HepG2 (cell line): Measurements from ENCODE around the gene COLEC12. TPM values are rescaled to one million over a fixed set of nuclear protein-coding genes. Genes with fewer than 3 reads are reported as not detected.

Experiments
- CCDC6 ChIP-seq: sonication (generic); formaldehyde crosslinking; IDR thresholded peaks from 2 replicates; pipeline ENCODE4 v1.8.1; 2022; ENCODE audit warnings: mild to moderate bottlenecking, missing genetic modification reagents, moderate library complexity
- ELF4 ChIP-seq: sonication (generic); formaldehyde crosslinking; IDR thresholded peaks from 2 replicates; pipeline ENCODE4 v1.5.0; 2020; ENCODE audit warnings: missing genetic modification reagents, mild to moderate bottlenecking, moderate library complexity, borderline replicate concordance
- SMAD9 ChIP-seq: sonication (generic); formaldehyde crosslinking; IDR thresholded peaks from 2 replicates; pipeline ENCODE4 v1.5.1; 2020; ENCODE audit warnings: mild to moderate bottlenecking, missing genetic modification reagents
- TBX2 ChIP-seq: sonication (generic); formaldehyde crosslinking; IDR thresholded peaks from 2 replicates; pipeline ENCODE4 v1.5.0; 2020; ENCODE audit warnings: missing genetic modification reagents, mild to moderate bottlenecking, borderline replicate concordance
- XBP1 ChIP-seq: sonication (generic); formaldehyde crosslinking; IDR thresholded peaks from 2 replicates; pipeline ENCODE4 v1.5.0; 2020; ENCODE audit warnings: missing genetic modification reagents
- ZKSCAN8 ChIP-seq: IDR thresholded peaks from 2 replicates; pipeline ENCODE4 v1.6.1; 2016; ENCODE audit warnings: borderline replicate concordance, missing genetic modification reagents, missing compliant biosample characterization
- ZNF121 ChIP-seq: sonication (generic); formaldehyde crosslinking; IDR thresholded peaks from 2 replicates; pipeline ENCODE4 v1.5.0; 2020; ENCODE audit warnings: mild to moderate bottlenecking, missing genetic modification reagents
- ZNF143 ChIP-seq: sonication (generic); formaldehyde crosslinking; IDR thresholded peaks from 2 replicates; pipeline ENCODE4 v1.4.0; 2020; ENCODE audit warnings: missing genetic modification reagents
- ZNF614 ChIP-seq: IDR thresholded peaks from 2 replicates; pipeline ENCODE4 v1.6.1; 2018; ENCODE audit warnings: missing biosample characterization, missing genetic modification reagents, inconsistent platforms, borderline replicate concordance
- ZNF737 ChIP-seq: sonication (generic); formaldehyde crosslinking; IDR thresholded peaks from 2 replicates; pipeline ENCODE4 v1.5.0; 2020; ENCODE audit warnings: missing genetic modification reagents, mild to moderate bottlenecking, borderline replicate concordance
- polyA plus RNA-seq, 8 experiments: library from polyadenylated mRNA; depleted of rRNA in 3 of 8; stranded (reverse) in 7 of 8; unstranded in 1 of 8; fragments of >200 nt; fragmentation: Illumina TruSeq in 4 of 8; extraction: Trizol in 4 of 8; gene quantifications; 2 replicates each; pipeline versions ENCODE4 v1.2.1 to v1.2.3, GENCODE V29; 2011 to 2016; ENCODE audit warnings: low read depth in 4 of 8, missing spikeins in 1 of 8, mixed read lengths in 1 of 8; ENCODE audit not compliant: insufficient read depth in 1 of 8
- total RNA-seq, 5 experiments: library from RNA; depleted of rRNA; stranded (reverse); fragments of >200 nt; fragmentation: Illumina TruSeq; extraction: Trizol; gene quantifications; 2 replicates each; pipeline ENCODE4 v1.2.3, GENCODE V29; 2016; ENCODE audit warnings: low read depth in 1 of 5
- TF ChIP-seq, protein P1 (sequence below): sonication (generic); formaldehyde crosslinking; IDR thresholded peaks from 2 replicates; pipeline ENCODE4 v1.4.0; 2020; ENCODE audit warnings: missing genetic modification reagents
- TF ChIP-seq, protein P2 (sequence below), 2 experiments: fragments of 450-650 bp in 1 of 2; sonication (generic) in 1 of 2; formaldehyde crosslinking in 1 of 2; IDR thresholded peaks; 2 replicates each; pipeline versions ENCODE4 v1.6.1 to v1.8.0; 2016 to 2022; ENCODE audit warnings: antibody characterized with exemption in 1 of 2, mild to moderate bottlenecking in 1 of 2, missing genetic modification reagents in 1 of 2
- TF ChIP-seq, protein P3 (sequence below): sonication (generic); formaldehyde crosslinking; IDR thresholded peaks from 2 replicates; pipeline ENCODE4 v1.5.0; 2020; ENCODE audit warnings: mild to moderate bottlenecking, low read depth, missing genetic modification reagents, borderline replicate concordance
- TF ChIP-seq, protein P4 (sequence below): sonication (generic); formaldehyde crosslinking; IDR thresholded peaks from 2 replicates; pipeline ENCODE4 v1.8.0; 2022; ENCODE audit warnings: missing genetic modification reagents, mild to moderate bottlenecking, moderate library complexity, borderline replicate concordance
- TF ChIP-seq, protein P5 (sequence below): IDR thresholded peaks from 2 replicates; pipeline ENCODE4 v1.6.1; 2016

The COLEC12 gene
- total and polyA plus RNA-seq, 2 of the 13 experiments (the other 11 are each of a cell fraction or from before 2014, with no cell fraction given), result 0.02 to 0.11 TPM

DNA sequence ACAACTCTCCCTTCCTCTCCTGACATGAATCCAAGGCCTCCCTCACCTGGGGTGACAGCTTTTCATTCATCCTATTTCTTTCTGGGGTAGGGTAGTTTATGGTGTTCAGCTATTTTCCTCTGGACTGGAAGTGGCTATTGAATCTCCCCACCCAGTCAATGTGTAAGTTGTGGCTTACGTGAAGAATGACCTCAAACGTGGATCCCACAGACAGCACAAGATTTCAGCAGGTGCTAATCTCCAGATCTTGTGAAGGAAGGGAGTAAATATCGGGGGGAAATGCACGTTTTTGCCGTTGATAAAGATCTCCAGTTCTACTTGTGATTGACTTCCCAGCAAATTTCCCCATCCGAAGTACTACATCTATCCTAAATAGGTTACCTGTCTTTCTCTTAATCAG is 161.3 kb downstream of the COLEC12 start (continued):
- TF ChIP-seq, protein P1, sequence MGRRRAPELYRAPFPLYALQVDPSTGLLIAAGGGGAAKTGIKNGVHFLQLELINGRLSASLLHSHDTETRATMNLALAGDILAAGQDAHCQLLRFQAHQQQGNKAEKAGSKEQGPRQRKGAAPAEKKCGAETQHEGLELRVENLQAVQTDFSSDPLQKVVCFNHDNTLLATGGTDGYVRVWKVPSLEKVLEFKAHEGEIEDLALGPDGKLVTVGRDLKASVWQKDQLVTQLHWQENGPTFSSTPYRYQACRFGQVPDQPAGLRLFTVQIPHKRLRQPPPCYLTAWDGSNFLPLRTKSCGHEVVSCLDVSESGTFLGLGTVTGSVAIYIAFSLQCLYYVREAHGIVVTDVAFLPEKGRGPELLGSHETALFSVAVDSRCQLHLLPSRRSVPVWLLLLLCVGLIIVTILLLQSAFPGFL, result no peak
- TF ChIP-seq XBP1, result no peak
- no peak for TF ChIP-seq ZKSCAN8
- no peak for TF ChIP-seq ZNF121
- no peak for TF ChIP-seq ELF4
- TF ChIP-seq CCDC6 (CRISPR knock-in tag), result no peak
- TF ChIP-seq TBX2, result no peak
- no peak for TF ChIP-seq ZNF143
- TF ChIP-seq, protein P2, sequence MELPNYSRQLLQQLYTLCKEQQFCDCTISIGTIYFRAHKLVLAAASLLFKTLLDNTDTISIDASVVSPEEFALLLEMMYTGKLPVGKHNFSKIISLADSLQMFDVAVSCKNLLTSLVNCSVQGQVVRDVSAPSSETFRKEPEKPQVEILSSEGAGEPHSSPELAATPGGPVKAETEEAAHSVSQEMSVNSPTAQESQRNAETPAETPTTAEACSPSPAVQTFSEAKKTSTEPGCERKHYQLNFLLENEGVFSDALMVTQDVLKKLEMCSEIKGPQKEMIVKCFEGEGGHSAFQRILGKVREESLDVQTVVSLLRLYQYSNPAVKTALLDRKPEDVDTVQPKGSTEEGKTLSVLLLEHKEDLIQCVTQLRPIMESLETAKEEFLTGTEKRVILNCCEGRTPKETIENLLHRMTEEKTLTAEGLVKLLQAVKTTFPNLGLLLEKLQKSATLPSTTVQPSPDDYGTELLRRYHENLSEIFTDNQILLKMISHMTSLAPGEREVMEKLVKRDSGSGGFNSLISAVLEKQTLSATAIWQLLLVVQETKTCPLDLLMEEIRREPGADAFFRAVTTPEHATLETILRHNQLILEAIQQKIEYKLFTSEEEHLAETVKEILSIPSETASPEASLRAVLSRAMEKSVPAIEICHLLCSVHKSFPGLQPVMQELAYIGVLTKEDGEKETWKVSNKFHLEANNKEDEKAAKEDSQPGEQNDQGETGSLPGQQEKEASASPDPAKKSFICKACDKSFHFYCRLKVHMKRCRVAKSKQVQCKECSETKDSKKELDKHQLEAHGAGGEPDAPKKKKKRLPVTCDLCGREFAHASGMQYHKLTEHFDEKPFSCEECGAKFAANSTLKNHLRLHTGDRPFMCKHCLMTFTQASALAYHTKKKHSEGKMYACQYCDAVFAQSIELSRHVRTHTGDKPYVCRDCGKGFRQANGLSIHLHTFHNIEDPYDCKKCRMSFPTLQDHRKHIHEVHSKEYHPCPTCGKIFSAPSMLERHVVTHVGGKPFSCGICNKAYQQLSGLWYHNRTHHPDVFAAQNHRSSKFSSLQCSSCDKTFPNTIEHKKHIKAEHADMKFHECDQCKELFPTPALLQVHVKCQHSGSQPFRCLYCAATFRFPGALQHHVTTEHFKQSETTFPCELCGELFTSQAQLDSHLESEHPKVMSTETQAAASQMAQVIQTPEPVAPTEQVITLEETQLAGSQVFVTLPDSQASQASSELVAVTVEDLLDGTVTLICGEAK (IDR thresholded peaks at IDR 0.05), result no peak
- TF ChIP-seq, protein P2 (CRISPR knock-in tag; IDR thresholded peaks at IDR 0.05), result no peak
- TF ChIP-seq, protein P3, sequence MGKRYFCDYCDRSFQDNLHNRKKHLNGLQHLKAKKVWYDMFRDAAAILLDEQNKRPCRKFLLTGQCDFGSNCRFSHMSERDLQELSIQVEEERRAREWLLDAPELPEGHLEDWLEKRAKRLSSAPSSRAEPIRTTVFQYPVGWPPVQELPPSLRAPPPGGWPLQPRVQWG (CRISPR knock-in tag), result no peak
- no peak for TF ChIP-seq SMAD9
- TF ChIP-seq, protein P4, sequence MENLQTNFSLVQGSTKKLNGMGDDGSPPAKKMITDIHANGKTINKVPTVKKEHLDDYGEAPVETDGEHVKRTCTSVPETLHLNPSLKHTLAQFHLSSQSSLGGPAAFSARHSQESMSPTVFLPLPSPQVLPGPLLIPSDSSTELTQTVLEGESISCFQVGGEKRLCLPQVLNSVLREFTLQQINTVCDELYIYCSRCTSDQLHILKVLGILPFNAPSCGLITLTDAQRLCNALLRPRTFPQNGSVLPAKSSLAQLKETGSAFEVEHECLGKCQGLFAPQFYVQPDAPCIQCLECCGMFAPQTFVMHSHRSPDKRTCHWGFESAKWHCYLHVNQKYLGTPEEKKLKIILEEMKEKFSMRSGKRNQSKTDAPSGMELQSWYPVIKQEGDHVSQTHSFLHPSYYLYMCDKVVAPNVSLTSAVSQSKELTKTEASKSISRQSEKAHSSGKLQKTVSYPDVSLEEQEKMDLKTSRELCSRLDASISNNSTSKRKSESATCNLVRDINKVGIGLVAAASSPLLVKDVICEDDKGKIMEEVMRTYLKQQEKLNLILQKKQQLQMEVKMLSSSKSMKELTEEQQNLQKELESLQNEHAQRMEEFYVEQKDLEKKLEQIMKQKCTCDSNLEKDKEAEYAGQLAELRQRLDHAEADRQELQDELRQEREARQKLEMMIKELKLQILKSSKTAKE (CRISPR knock-in tag), result no peak
- TF ChIP-seq, protein P5, sequence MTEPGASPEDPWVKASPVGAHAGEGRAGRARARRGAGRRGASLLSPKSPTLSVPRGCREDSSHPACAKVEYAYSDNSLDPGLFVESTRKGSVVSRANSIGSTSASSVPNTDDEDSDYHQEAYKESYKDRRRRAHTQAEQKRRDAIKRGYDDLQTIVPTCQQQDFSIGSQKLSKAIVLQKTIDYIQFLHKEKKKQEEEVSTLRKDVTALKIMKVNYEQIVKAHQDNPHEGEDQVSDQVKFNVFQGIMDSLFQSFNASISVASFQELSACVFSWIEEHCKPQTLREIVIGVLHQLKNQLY (CRISPR knock-in tag), result no peak
- no peak for TF ChIP-seq ZNF614 (CRISPR knock-in tag)
- no peak for TF ChIP-seq ZNF737 (CRISPR knock-in tag)
